ENCODE results near the gene IER5L.

IER5L gene

DNA sequence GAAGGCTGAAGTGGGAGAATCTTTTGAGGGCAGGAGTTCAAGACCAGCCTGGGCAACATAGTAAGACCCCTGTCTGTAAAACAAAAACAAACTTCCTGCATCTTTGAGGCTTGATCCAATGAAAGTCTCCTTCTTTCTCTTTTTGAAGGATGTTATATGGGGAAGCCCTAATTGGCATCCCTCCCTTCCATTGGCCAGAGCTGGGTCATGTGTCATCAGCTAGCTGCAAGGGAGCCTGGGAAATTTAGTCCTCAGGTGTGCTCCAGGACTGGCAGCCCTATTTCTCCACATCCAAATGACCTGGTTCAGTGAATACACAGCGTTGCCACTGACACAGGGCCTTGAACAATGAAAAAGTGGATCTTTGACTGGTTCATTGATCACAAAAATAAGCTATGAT is 9.0 kb upstream of the IER5L start:
- no peak overlapping the region for H3K4me3 ChIP-seq (ENCODE audit: low read length)
- TF ChIP-seq, protein P1, sequence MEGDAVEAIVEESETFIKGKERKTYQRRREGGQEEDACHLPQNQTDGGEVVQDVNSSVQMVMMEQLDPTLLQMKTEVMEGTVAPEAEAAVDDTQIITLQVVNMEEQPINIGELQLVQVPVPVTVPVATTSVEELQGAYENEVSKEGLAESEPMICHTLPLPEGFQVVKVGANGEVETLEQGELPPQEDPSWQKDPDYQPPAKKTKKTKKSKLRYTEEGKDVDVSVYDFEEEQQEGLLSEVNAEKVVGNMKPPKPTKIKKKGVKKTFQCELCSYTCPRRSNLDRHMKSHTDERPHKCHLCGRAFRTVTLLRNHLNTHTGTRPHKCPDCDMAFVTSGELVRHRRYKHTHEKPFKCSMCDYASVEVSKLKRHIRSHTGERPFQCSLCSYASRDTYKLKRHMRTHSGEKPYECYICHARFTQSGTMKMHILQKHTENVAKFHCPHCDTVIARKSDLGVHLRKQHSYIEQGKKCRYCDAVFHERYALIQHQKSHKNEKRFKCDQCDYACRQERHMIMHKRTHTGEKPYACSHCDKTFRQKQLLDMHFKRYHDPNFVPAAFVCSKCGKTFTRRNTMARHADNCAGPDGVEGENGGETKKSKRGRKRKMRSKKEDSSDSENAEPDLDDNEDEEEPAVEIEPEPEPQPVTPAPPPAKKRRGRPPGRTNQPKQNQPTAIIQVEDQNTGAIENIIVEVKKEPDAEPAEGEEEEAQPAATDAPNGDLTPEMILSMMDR (IDR thresholded peaks at IDR 0.05; ENCODE audit: insufficient read depth, low read depth, low read length, missing control alignments) = no peak
- no peak for DNase-seq (ENCODE audit: low read depth)

DNA sequence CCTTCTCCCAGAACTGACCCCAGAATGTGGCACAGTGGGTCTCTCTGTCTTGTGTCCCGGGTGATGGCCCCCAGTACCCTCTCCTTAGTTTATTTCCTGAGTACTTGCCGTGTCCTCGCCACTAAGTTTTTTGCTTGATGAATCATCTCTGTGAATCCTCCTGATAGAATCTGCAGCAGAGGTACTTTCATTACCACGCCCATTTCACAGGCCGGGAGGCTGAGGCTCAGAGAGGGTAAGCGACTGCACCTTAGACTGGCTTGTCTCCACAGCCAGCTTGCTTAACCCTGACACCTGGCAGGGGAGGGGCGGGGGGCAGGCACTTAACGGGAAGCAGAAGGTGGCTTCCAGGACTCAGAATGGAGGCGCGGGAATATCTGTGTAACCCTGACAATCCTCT is 7.9 kb upstream of the IER5L start:
- no peak overlapping the region for H3K4me3 ChIP-seq (ENCODE audit: low read length)
- TF ChIP-seq, protein P1 (IDR thresholded peaks at IDR 0.05; ENCODE audit: insufficient read depth, low read depth, low read length, missing control alignments) = no peak
- peak; percentile 54 for DNase-seq (ENCODE audit: low read depth)

DNA sequence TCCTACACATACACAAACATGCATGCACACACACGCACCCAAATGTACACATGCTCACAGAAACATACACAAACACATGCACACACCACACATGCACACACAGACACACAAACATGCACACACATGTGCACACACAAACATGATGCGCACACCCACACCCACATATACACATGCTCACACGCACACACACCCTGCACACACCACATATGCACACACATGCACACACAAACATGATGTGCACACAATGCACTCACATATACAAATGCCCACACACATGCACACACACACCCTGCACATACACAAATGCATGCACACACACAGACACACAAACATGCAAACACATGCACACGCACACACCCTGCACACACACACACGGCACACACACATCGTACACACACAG is 7.3 kb upstream of the IER5L start:
- TF ChIP-seq, protein P1 (IDR thresholded peaks at IDR 0.05; ENCODE audit: insufficient read depth, low read depth, low read length, missing control alignments) = no peak
- no peak overlapping the region for H3K4me3 ChIP-seq (ENCODE audit: low read length)
- DNase-seq (ENCODE audit: low read depth) = no peak

DNA sequence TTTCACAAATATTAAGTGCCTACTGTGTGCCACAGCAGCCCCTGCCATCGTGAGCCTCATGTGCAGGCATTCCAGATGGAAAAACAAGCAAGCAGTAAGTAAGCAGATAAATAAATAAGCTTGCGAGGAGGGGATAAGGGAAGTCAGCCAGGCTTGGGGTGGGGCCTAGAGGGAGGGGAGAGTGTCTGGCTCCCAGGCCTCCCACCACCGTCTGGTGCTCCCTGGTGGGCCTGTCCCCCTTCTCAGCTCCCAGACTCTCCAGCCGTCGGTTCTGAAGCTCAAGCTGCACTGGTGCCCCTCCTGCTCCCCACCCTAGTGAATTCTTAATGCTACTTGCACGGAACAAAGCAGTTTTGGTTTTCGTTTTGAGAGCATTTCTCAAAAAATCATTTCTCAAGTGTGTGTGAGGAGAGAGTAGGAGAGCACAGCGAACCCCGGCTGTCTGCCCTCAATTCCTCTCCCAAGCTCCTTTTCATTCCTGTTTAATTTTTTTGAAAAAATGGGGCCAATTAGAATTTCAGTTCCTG is 6.6 kb upstream of the IER5L start:
- TF ChIP-seq, protein P1 (IDR thresholded peaks at IDR 0.05; ENCODE audit: insufficient read depth, low read depth, low read length, missing control alignments) = no peak
- no peak for DNase-seq (ENCODE audit: low read depth)
- H3K4me3 ChIP-seq (ENCODE audit: low read length) = no peak overlapping the region

DNA sequence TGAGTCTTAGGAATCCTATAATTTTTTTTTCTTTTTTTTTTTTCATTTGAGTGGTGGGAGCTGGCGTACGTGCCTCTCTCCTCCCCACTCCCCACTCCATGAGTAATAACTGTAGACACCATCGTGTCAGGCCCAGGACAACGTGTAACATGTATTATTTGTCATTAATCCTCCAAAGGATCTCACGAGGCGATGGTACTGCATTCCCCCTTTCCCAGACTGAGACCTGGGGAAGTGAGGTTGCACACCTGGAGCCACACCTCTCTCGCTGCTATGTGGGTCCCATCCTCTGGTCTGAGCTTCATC is 6.1 kb upstream of the IER5L start:
- TF ChIP-seq, protein P1 (IDR thresholded peaks at IDR 0.05; ENCODE audit: insufficient read depth, low read depth, low read length, missing control alignments) = no peak
- DNase-seq (ENCODE audit: low read depth) = no peak
- no peak overlapping the region for H3K4me3 ChIP-seq (ENCODE audit: low read length)

DNA sequence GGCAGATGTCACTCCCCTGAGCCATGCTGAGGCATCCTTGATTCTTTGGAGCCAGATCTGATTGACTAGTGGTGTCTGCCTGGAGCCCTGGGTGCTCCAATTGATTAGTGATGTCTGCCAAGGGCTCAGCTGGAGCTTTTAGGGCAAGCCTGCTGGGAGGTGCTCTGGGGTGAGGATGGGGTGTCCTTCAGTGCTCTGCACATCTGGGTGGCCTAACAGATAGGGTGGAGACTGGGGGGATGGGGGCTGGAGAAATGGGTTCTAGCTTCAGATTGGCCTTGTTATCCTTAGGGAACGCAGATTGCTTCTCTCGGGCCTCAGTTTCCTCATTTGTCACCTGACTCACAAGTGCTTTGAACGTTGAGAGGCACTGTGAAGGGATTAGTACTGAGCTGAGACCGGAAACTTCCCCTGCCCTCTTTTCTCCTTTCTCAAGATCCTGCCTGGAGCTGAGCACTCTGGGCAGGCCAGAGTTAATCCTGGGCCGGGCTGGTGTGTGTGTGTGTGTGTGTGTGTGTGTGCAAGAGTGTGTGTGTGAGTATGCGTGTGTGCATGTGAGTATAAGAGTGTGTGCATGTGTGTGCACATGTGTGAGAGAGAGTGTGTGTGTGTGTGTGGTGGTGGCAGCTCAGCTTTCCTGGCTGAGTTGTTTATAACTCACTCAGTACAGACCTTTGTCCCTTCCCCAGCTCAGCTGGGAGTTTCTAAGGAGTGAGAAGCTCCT is 5.6 kb upstream of the IER5L start:
- H3K4me3 ChIP-seq (ENCODE audit: low read length) = no peak overlapping the region
- TF ChIP-seq, protein P1 (IDR thresholded peaks at IDR 0.05; ENCODE audit: insufficient read depth, low read depth, low read length, missing control alignments) = no peak
- peak; percentile 35 for DNase-seq (ENCODE audit: low read depth)
